PC-9 (cell line): ENCODE results near the gene RNF8.

ENCODE experiments used
- EZH2 ChIP-seq: fragments of 200-600 bp; sonication (generic); IDR thresholded peaks from 2 replicates; pipeline ENCODE4 v1.8.0; 2017; ENCODE audit warnings: antibody characterized with exemption, low read depth
- TF ChIP-seq, protein P1 (sequence below): fragments of 200-600 bp; sonication (generic); conservative IDR thresholded peaks from 2 replicates; pipeline ENCODE4 v1.6.1; 2017; ENCODE audit warnings: mixed run types, antibody characterized with exemption, mild to moderate bottlenecking, moderate library complexity

DNA sequence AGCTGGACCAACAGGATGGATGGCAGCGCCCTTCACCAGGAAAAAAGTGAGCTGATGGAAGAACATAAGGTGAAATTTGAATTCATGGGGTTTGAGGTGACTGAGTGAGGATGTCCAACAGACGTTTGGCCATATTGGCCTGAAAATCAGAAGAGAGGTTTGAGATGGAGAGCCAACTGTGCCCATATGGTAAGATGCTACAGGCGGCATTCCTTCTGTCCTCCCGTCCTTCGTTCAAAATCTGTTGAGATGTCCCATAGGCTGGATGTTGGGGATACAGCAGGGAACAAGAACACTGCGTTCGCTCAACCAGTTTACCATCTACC is 78.8 kb downstream of the RNF8 start:
- no peak for TF ChIP-seq EZH2
- TF ChIP-seq, protein P1, sequence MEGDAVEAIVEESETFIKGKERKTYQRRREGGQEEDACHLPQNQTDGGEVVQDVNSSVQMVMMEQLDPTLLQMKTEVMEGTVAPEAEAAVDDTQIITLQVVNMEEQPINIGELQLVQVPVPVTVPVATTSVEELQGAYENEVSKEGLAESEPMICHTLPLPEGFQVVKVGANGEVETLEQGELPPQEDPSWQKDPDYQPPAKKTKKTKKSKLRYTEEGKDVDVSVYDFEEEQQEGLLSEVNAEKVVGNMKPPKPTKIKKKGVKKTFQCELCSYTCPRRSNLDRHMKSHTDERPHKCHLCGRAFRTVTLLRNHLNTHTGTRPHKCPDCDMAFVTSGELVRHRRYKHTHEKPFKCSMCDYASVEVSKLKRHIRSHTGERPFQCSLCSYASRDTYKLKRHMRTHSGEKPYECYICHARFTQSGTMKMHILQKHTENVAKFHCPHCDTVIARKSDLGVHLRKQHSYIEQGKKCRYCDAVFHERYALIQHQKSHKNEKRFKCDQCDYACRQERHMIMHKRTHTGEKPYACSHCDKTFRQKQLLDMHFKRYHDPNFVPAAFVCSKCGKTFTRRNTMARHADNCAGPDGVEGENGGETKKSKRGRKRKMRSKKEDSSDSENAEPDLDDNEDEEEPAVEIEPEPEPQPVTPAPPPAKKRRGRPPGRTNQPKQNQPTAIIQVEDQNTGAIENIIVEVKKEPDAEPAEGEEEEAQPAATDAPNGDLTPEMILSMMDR, result no peak
